ENCODE measurements around the gene LAMB2. TPM values are rescaled to one million over a fixed set of nuclear protein-coding genes. Genes with fewer than 3 reads are reported as not detected.

The LAMB2 gene
- total RNA-seq, 1 donor from 2014 or later: 16.6 TPM

DNA sequence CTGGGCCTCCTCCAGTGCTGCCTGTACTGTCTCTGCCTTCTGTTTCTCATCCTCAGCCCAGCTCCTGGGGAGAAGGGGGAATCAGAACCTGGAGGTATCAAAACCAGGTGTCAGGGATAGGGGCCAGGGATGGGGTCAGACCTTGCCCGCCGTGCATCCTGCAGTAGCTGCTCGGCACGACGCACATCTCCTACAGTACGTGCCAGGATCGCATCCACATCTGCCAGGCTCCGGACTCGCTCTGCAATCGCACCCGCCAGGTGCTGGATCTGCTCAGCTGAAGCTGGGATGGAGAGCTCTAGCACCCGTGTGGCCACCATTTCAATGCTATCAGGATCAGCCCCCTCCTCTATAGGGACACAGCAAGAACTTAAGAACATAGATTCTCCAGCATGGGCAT is 10.8 kb downstream of the LAMB2 start:
- Mint-ChIP-seq H3K27me3 (ENCODE audit: unreplicated experiment) (peaks cover 8% of the 10 kb centered on the region), H3K27ac (ENCODE audit: unreplicated experiment) (no peak overlapping the region), H3K4me3 (ENCODE audit: unreplicated experiment) (peak overlapping the region; percentile 42), H3K36me3 (ENCODE audit: unreplicated experiment) (no peaks in the 10 kb centered on the region), H3K4me1 (ENCODE audit: low read depth, unreplicated experiment) (no peaks in the 10 kb centered on the region), H3K9me3 (ENCODE audit: unreplicated experiment) (peaks cover 6% of the 10 kb centered on the region)
- TF ChIP-seq, protein P1, sequence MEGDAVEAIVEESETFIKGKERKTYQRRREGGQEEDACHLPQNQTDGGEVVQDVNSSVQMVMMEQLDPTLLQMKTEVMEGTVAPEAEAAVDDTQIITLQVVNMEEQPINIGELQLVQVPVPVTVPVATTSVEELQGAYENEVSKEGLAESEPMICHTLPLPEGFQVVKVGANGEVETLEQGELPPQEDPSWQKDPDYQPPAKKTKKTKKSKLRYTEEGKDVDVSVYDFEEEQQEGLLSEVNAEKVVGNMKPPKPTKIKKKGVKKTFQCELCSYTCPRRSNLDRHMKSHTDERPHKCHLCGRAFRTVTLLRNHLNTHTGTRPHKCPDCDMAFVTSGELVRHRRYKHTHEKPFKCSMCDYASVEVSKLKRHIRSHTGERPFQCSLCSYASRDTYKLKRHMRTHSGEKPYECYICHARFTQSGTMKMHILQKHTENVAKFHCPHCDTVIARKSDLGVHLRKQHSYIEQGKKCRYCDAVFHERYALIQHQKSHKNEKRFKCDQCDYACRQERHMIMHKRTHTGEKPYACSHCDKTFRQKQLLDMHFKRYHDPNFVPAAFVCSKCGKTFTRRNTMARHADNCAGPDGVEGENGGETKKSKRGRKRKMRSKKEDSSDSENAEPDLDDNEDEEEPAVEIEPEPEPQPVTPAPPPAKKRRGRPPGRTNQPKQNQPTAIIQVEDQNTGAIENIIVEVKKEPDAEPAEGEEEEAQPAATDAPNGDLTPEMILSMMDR (IDR thresholded peaks at IDR 0.05; ENCODE audit: partially characterized antibody, unreplicated experiment): no peak
- no peak for DNase-seq

DNA sequence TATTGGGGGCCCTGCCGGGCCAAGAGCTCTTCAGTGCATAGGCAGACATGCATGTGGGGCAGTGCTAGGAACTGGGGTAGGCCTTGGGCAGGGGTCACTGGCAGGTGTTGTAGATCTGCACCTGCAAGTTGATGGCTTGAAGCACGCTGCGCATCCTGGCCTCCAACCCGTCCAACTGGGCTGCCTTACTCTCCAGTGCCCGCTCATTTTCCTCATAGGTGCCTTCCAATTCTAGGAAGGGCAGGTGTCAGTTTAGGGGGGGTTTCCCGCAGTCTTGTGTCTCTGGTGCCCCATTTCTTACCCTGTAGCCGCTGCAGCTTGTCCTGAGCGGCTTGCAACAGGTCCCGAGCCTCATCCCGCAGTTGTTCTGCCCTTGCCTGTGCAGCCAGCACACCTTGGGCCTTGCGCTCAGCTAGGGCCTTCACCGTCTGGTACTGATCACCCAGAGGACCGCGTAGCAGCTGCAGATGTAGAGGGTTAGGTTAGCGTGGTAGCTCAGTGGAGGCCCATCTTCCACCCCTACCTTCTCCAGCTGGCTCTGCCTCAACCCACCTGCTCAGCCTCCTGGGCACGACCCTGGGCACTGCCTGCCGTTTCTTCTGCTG is 11.6 kb downstream of the LAMB2 start:
- Mint-ChIP-seq H3K27me3 (ENCODE audit: unreplicated experiment) (peaks cover 10% of the 10 kb centered on the region), H3K9me3 (ENCODE audit: unreplicated experiment) (peaks cover 4% of the 10 kb centered on the region), H3K4me3 (ENCODE audit: unreplicated experiment) (peak overlapping the region; percentile 50), H3K36me3 (ENCODE audit: unreplicated experiment) (no peaks in the 10 kb centered on the region), H3K4me1 (ENCODE audit: low read depth, unreplicated experiment) (no peaks in the 10 kb centered on the region), H3K27ac (ENCODE audit: unreplicated experiment) (peak overlapping the region; percentile 43)
- TF ChIP-seq, protein P1 (IDR thresholded peaks at IDR 0.05; ENCODE audit: partially characterized antibody, unreplicated experiment): no peak
- no peak for DNase-seq

DNA sequence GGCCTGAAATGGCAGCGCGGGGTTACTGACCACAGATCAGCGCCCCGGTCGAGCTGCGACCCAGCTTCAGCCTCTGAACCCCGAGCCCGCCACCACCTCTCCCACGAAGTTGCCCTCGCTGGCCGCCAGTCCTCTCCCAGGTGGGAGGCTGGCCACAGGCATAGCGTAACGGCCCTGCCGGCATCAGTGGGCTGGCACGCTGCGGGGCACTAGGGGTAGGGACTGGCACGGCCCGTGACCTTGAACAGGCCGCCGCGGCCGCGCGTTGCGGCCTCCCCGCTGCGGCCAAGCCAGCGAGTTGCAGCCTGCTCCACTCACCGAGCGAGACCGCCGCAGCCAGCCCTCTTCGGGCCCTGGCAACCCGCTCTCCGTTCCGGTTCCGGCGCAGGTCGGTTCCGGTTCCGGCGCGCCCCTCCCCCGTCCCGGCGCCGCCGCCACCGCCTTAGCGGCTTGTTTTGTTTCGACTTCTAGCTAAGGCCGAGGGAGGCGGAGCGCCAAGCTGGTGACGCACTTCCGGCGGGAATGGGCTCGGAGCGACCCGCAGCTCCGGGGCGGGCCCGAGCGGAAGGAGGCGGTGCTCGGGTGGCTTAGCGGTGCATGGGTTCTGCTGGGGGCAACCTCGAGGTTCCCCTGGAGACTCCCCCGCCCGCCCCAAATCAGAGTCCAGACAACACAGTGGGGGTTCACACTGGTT is 12.3 kb downstream of the LAMB2 start, which contains the start of gene USP19:
Gene USP19 (minus strand): TSS at position 386 of the 694 bp plus-strand sequence. CDS start 1,678 bp downstream, outside the sequence.
- peak; percentile 91 for DNase-seq
- H3K27me3 Mint-ChIP-seq (ENCODE audit: unreplicated experiment): peaks cover 12% of the 10 kb centered on the region
- H3K4me3 Mint-ChIP-seq (ENCODE audit: unreplicated experiment): peak within 1 kb of the TSS; percentile 93
- TF ChIP-seq, protein P1 (IDR thresholded peaks at IDR 0.05; ENCODE audit: partially characterized antibody, unreplicated experiment): no peak
- peak within 1 kb of the TSS; percentile 85 for H3K27ac Mint-ChIP-seq (ENCODE audit: unreplicated experiment)
- no peaks in the 10 kb centered on the region for H3K4me1 Mint-ChIP-seq (ENCODE audit: low read depth, unreplicated experiment)
- no peaks in the 10 kb centered on the region for H3K36me3 Mint-ChIP-seq (ENCODE audit: unreplicated experiment)
- peaks cover 4% of the 10 kb centered on the region for H3K9me3 Mint-ChIP-seq (ENCODE audit: unreplicated experiment)

DNA sequence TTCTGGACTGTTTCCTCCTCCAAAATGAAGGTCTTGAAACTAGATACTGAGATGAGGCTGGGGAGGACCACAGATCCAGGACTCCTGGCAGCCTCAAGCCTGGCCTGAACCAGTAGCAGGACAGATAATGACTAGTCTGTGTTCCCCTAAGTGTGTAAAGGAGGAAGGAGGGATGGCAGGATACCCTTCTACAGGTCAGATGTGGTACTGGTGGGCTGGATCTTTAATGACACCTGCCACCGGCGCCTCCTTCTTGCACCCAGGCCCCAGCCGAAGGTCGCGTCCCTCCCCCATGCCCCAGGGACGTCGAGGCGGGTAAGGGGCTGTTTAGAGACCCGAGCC is 12.8 kb downstream of the LAMB2 start:
- peaks cover 4% of the 10 kb centered on the region for H3K9me3 Mint-ChIP-seq (ENCODE audit: unreplicated experiment)
- peak overlapping the region; percentile 85 for H3K27ac Mint-ChIP-seq (ENCODE audit: unreplicated experiment)
- no peaks in the 10 kb centered on the region for H3K4me1 Mint-ChIP-seq (ENCODE audit: low read depth, unreplicated experiment)
- no peak for DNase-seq
- TF ChIP-seq, protein P1 (IDR thresholded peaks at IDR 0.05; ENCODE audit: partially characterized antibody, unreplicated experiment): no peak
- peak overlapping the region; percentile 93 for H3K4me3 Mint-ChIP-seq (ENCODE audit: unreplicated experiment)
- H3K27me3 Mint-ChIP-seq (ENCODE audit: unreplicated experiment): peaks cover 13% of the 10 kb centered on the region
- no peaks in the 10 kb centered on the region for H3K36me3 Mint-ChIP-seq (ENCODE audit: unreplicated experiment)

DNA sequence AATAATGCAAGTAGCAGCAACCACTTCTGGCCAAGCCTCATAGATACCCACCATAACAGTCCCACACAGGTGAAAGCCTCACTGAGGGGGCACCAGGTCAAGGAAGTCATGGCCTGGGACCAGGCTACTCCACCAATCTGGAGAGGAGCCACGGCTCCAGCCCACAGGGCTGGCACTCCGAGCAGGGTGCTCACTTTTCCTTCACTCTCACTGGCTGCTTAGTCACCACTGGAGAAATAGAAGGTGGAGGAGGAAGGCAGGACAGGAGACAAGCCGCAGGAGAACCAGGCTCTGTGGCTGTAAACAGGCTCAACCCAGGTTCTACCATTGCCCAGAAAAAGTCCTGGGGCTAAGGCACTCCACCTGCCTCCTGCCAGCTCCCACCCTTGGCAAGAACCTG is 13.4 kb downstream of the LAMB2 start:
- peak overlapping the region; percentile 93 for H3K4me3 Mint-ChIP-seq (ENCODE audit: unreplicated experiment)
- H3K4me1 Mint-ChIP-seq (ENCODE audit: low read depth, unreplicated experiment): no peaks in the 10 kb centered on the region
- H3K36me3 Mint-ChIP-seq (ENCODE audit: unreplicated experiment): no peaks in the 10 kb centered on the region
- no peak for DNase-seq
- H3K27ac Mint-ChIP-seq (ENCODE audit: unreplicated experiment): no peak overlapping the region
- peaks cover 13% of the 10 kb centered on the region for H3K27me3 Mint-ChIP-seq (ENCODE audit: unreplicated experiment)
- peaks cover 4% of the 10 kb centered on the region for H3K9me3 Mint-ChIP-seq (ENCODE audit: unreplicated experiment)
- TF ChIP-seq, protein P1 (IDR thresholded peaks at IDR 0.05; ENCODE audit: partially characterized antibody, unreplicated experiment): no peak
